Brain microvascular endothelial cell (primary cell): ENCODE data around the gene ERVW-1.
"Not testable (repeated sequence)": the region's sequence is repeated elsewhere in the genome, so short reads cannot be mapped to it uniquely, and the experiment has no call there.

Experiments
- DNase-seq: peaks from one replicate; pipeline ENCODE4 v3.0.0-alpha.2; 2020
- H3K27ac ChIP-seq: fragments of 250-450 bp; sonication (Bioruptor Pico); 2 replicates; pipeline ENCODE4 v1.5.1; 2020; ENCODE audit warnings: mild to moderate bottlenecking, moderate library complexity
- H3K27me3 ChIP-seq: fragments of 250-450 bp; sonication (Bioruptor Pico); replicated peaks from 2 replicates; pipeline ENCODE4 v1.5.1; 2020; ENCODE audit warnings: mild to moderate bottlenecking
- H3K36me3 ChIP-seq: fragments of 250-450 bp; sonication (Bioruptor Pico); replicated peaks from 2 replicates; pipeline ENCODE4 v1.5.1; 2020; ENCODE audit warnings: mild to moderate bottlenecking
- H3K4me3 ChIP-seq: 2 replicates; pipeline ENCODE4 v1.5.1; 2011; ENCODE audit warnings: low read depth, mild to moderate bottlenecking, control low read depth, low read length, moderate library complexity
- in situ Hi-C: cut with HindIII; loops from 2 replicates; pipeline ENCODE4 v1.10.0; 2017; ENCODE audit warnings: low sequenced_read_pairs, low pct_ligation_motif_present
- TF ChIP-seq, protein P1 (sequence below): IDR thresholded peaks from 2 replicates; pipeline ENCODE4 v1.5.1; 2011; ENCODE audit warnings: low read depth, mild to moderate bottlenecking, moderate library complexity, low read length, control low read depth, inconsistent platforms; ENCODE audit errors: missing control alignments

ERVW-1 gene

DNA sequence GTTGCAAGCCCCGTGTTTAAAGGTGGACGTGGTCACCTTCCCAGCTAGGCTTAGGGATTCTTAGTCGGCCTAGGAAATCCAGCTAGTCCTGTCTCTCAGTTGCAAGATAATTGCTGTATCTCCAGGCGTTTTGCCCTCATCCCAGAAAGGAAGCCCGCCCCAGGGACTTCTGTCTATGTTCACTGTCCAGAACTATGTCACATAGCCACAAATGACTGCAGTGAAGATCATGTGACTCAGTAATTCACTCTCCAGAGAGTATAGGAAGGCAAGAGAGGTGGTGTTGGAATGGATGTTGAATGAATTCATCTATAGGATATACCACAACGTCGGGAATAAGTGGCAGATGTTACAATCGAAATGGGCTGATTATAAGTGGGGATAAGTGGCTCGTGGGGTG lies 349 bp upstream of the ERVW-1 start:
- H3K27ac ChIP-seq, result no peak overlapping the region
- no peaks in the 10 kb centered on the region for H3K36me3 ChIP-seq
- in situ Hi-C loops, result no loop called here
- H3K27me3 ChIP-seq, result no peaks in the 10 kb centered on the region
- no peak for DNase-seq
- TF ChIP-seq, protein P1, sequence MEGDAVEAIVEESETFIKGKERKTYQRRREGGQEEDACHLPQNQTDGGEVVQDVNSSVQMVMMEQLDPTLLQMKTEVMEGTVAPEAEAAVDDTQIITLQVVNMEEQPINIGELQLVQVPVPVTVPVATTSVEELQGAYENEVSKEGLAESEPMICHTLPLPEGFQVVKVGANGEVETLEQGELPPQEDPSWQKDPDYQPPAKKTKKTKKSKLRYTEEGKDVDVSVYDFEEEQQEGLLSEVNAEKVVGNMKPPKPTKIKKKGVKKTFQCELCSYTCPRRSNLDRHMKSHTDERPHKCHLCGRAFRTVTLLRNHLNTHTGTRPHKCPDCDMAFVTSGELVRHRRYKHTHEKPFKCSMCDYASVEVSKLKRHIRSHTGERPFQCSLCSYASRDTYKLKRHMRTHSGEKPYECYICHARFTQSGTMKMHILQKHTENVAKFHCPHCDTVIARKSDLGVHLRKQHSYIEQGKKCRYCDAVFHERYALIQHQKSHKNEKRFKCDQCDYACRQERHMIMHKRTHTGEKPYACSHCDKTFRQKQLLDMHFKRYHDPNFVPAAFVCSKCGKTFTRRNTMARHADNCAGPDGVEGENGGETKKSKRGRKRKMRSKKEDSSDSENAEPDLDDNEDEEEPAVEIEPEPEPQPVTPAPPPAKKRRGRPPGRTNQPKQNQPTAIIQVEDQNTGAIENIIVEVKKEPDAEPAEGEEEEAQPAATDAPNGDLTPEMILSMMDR, result no peak
- H3K4me3 ChIP-seq, result no peak overlapping the region

DNA sequence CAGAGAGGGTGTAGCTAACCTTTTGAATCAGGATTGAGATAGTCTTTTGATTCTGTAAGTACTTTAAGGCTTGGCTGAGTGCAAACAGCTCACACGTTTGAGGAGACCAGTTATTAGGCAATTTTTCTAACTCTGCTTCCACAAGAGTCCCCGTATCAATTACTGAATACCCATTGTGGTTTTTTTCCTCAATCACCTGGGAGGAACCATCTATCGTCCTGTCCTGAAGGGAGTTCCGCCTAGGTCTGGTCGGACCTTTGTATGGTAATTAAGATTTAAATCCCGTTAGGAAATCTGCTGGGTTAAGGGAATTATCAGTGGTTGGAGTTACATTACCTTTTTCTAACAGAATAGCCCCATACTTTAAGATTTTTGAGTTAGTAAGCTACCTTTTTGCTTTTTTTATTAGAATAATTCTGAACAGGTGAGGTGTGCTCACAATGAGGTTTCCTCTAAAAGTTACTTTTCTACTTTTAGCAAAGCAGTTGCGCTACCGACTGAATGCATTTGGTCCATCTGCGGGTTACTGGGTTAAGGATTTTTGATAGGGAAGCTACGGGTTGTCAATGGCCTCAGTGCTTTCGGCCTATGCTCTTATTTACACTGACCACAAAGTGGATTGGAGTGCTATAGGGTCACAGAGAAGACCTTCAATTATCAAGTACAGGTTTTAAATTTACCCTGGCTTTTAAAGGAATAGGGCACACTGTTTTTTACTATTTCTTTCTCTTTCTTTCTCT lies 1.7 kb downstream of the ERVW-1 start:
- not testable (repeated sequence) for H3K4me3 ChIP-seq

GRCh38 chr7:92475261-92475770 lies 2.4 kb downstream of the ERVW-1 start:
- H3K27ac ChIP-seq, in situ Hi-C loops, DNase-seq, H3K27me3 ChIP-seq, H3K4me3 ChIP-seq, H3K36me3 ChIP-seq: not testable (repeated sequence)

More for the DNA sequence above, 1.7 kb downstream of the ERVW-1 start:
- H3K36me3 ChIP-seq, in situ Hi-C loops, H3K27ac ChIP-seq, DNase-seq, H3K27me3 ChIP-seq: not testable (repeated sequence)

DNA sequence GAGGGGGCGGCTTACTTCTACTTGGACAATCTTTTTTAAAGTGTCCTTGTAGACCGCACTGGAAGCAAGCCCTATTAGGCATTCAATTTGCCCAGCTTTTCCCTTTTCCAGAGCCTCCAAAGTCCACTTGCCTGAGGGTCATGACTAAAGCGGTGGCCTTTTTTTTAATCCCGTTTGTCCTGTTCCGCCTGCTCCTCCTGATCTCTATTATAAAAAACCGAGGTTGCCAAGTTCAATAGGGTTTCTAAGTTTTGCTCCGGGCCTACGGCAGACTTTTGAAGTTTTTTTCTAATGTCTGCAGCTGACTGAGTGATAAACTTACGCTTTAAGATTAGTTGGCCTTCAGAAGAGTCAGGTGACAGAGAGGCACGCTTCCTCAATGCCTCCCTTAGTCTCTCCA lies 3.8 kb downstream of the ERVW-1 start:
- H3K36me3 ChIP-seq, H3K27ac ChIP-seq, DNase-seq, in situ Hi-C loops, H3K4me3 ChIP-seq, H3K27me3 ChIP-seq: not testable (repeated sequence)

DNA sequence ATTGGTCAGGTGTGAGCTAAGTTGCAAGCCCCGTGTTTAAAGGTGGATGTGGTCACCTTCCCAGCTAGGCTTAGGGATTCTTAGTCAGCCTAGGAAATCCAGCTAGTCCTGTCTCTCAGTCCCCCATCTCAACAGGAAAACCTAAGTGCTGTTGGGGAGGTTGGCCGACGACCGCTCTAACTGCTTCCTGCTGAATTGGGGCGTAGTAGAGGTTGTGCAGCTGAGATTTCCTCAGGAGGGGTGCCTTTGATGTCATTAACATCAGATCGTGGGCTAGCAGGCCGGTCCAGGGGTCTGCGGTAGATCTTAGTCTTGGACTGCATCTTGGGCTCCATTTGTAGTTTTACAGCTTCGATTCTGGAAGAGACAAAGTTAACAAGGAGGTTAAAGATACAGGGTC lies 9.2 kb downstream of the ERVW-1 start:
- DNase-seq, H3K36me3 ChIP-seq, in situ Hi-C loops, H3K27ac ChIP-seq, H3K27me3 ChIP-seq, H3K4me3 ChIP-seq: not testable (repeated sequence)

DNA sequence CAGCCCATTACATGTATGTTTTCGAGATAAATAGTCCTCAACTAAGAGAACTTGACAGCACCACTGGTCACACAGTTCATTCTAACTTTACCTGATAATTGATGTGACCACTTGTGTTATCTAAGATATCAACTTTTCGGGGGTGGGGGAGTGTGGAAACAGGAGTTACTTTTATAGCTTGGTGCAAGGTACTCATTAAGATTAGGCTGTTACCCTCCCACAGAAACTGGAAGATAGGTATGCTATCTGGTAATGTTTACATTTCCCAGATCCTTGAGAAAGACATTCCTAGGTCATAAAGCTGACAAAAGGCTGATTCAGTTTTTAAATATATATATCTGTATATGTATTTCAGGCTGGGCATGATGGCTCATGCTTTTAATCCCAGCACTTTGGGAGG lies 11.1 kb downstream of the ERVW-1 start:
- H3K36me3 ChIP-seq, result no peaks in the 10 kb centered on the region
- TF ChIP-seq, protein P1, result no peak
- H3K27me3 ChIP-seq, result no peaks in the 10 kb centered on the region
- H3K4me3 ChIP-seq, result no peak overlapping the region
- no peak for DNase-seq
- H3K27ac ChIP-seq, result no peak overlapping the region
- in situ Hi-C loops, result no loop called here

- no peak for DNase-seq
- Histone ChIP-seq H3K27me3 (no peaks in the 10 kb centered on the region), H3K36me3 (no peaks in the 10 kb centered on the region), H3K4me3 (no peak overlapping the region), H3K27ac (no peak overlapping the region)
- in situ Hi-C loops, result no loop called here
- TF ChIP-seq, protein P1, result no peak
These were observed 13.2 kb downstream of the ERVW-1 start for GRCh38 chr7:92464515-92464914.

DNA sequence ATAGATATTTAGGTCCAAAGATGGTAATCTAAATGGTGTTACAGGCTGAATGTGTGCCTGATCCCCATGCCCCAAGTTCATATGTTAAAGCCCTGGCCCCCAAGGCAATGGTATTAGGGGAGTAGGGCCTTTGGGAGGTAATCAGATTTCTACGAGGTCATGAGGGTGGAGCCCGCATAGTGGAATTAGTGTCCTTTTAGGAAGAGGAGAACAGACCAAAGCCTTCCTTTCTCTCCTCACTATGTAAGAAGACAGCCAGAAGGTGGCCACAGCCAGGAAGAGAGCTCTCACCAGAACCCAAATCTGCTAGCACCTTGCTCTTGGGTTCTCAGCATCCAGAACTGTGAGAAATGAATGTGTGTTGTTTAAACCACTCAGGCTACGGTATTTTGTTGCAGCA lies 15.2 kb downstream of the ERVW-1 start:
- Histone ChIP-seq H3K36me3 (no peaks in the 10 kb centered on the region), H3K27ac (no peak overlapping the region), H3K4me3 (no peak overlapping the region), H3K27me3 (no peaks in the 10 kb centered on the region)
- in situ Hi-C loops, result no loop called here
- no peak for DNase-seq
- TF ChIP-seq, protein P1, result no peak
